Activated T-cell treated with anti-CD3 and anti-CD28 coated beads, Interleukin-2, amount 50 U/mL, for 72 hours (primary cell): Measurements from ENCODE around the gene TP53TG3F. TPM values are rescaled to one million over a fixed set of nuclear protein-coding genes. Genes with fewer than 3 reads are reported as not detected.
"Not testable (repeated sequence)": the region's sequence is repeated elsewhere in the genome, so short reads cannot be mapped to it uniquely, and the experiment has no call there.

Experiments used
- ATAC-seq, 2 donors: fragments of 150-1000 bp; cut with Tn5 transposase; replicated peaks in 1 of 2; 2 replicates each; pipeline ENCODE4 v1.10.0; 2021; ENCODE audit warnings: moderate library complexity in 2 of 2, mild to moderate bottlenecking in 1 of 2
- DNase-seq, 2 donors: peaks; one replicate each; pipeline ENCODE4 v3.0.0; 2021 to 2022; ENCODE audit warnings: mixed read lengths in 1 of 2
- H3K27ac Mint-ChIP-seq: one replicate; pipeline ENCODE4 v1.8.0; 2022; ENCODE audit warnings: mild to moderate bottlenecking, moderate library complexity, mixed read lengths
- H3K27me3 Mint-ChIP-seq: one replicate; pipeline ENCODE4 v1.8.0; 2022; ENCODE audit warnings: low read depth, mixed read lengths
- H3K36me3 Mint-ChIP-seq, 2 donors: one replicate each; pipeline ENCODE4 v1.8.0; 2022; ENCODE audit warnings: mixed read lengths in 2 of 2, mild to moderate bottlenecking in 1 of 2; ENCODE audit not compliant: insufficient read depth in 2 of 2
- H3K4me1 Mint-ChIP-seq: one replicate; pipeline ENCODE4 v1.8.0; 2022; ENCODE audit warnings: low read depth, mixed read lengths
- H3K4me3 Mint-ChIP-seq, 2 donors: one replicate each; pipeline ENCODE4 v1.8.0; 2022; ENCODE audit warnings: mild to moderate bottlenecking in 2 of 2, mixed read lengths in 2 of 2, moderate library complexity in 2 of 2
- H3K9me3 Mint-ChIP-seq, 2 donors: one replicate each; pipeline ENCODE4 v1.8.0; 2022; ENCODE audit warnings: mixed read lengths in 2 of 2
- total RNA-seq, 2 donors: library from RNA; stranded (reverse); gene quantifications; one replicate each; pipeline ENCODE4 v1.2.3, GENCODE V29; 2022

The TP53TG3F gene
- not detected for total RNA-seq

GRCh38 chr16:33459312-33459711 lies at the start of gene TP53TG3F:
Gene TP53TG3F (plus strand): TSS chr16:33459612. CDS start chr16:33459680, 68 bp downstream.
- H3K27ac Mint-ChIP-seq, DNase-seq, H3K4me3 Mint-ChIP-seq, H3K36me3 Mint-ChIP-seq, H3K9me3 Mint-ChIP-seq, ATAC-seq, H3K27me3 Mint-ChIP-seq, H3K4me1 Mint-ChIP-seq: not testable (repeated sequence)

DNA sequence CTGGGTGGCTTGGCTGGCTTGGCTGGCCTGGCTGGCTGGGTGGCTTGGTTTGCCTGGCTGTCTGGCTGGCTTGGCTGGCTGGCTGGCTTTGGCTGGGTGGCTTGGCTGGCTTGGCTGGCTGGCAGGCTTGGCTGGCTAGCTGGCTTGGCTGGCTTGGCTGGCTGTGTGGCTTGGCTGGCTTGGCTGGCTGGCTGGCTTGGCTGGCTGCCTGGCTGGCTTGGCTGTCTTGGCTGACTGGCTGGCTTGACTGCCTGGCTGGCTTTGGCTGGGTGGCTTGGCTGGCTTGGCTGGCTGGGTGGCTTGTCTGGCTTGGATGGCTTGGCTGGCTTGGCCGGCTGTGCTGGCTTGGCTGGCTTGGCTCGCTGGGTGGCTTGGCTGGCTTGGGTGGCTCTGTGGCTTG lies 32.2 kb downstream of the TP53TG3F start:
- H3K4me1 Mint-ChIP-seq, DNase-seq, H3K27me3 Mint-ChIP-seq, H3K27ac Mint-ChIP-seq, H3K4me3 Mint-ChIP-seq, H3K9me3 Mint-ChIP-seq, ATAC-seq, H3K36me3 Mint-ChIP-seq: not testable (repeated sequence)

GRCh38 chr16:33507231-33507630 lies 47.8 kb downstream of the TP53TG3F start:
- H3K4me1 Mint-ChIP-seq: not testable (repeated sequence)

GRCh38 chr16:33509070-33509469 lies 49.7 kb downstream of the TP53TG3F start:
- not testable (repeated sequence) for H3K9me3 Mint-ChIP-seq, H3K36me3 Mint-ChIP-seq, ATAC-seq, H3K27me3 Mint-ChIP-seq, H3K4me3 Mint-ChIP-seq, H3K27ac Mint-ChIP-seq, DNase-seq, H3K4me1 Mint-ChIP-seq

More at GRCh38 chr16:33507231-33507630, 47.8 kb downstream of the TP53TG3F start:
- ATAC-seq, H3K27me3 Mint-ChIP-seq, H3K27ac Mint-ChIP-seq, H3K36me3 Mint-ChIP-seq, H3K4me3 Mint-ChIP-seq, DNase-seq, H3K9me3 Mint-ChIP-seq: not testable (repeated sequence)

GRCh38 chr16:33509906-33510305 lies 50.5 kb downstream of the TP53TG3F start:
- H3K36me3 Mint-ChIP-seq, H3K4me1 Mint-ChIP-seq, H3K27ac Mint-ChIP-seq, H3K27me3 Mint-ChIP-seq, H3K9me3 Mint-ChIP-seq, DNase-seq, H3K4me3 Mint-ChIP-seq, ATAC-seq: not testable (repeated sequence)

Other genes starting within 250 kb of the TP53TG3F start
- gene TP53TG3E, start 155.3 kb upstream of the TP53TG3F start, total RNA-seq: not detected
- not detected for gene TP53TG3B, start 98.8 kb upstream of the TP53TG3F start, total RNA-seq